Stimulated activated CD8-positive, alpha-beta memory T cell treated with anti-CD3 and anti-CD28 coated beads, Interleukin-7, amount 100 ng/mL, for 1 hour (primary cell): Measurements from ENCODE around the gene AK5.

Source experiments
- DNase-seq, 2 donors: peaks; one replicate each; pipeline ENCODE4 v3.0.0-alpha.2; 2020; ENCODE audit warnings: low read depth in 2 of 2

AK5 gene, protein sequence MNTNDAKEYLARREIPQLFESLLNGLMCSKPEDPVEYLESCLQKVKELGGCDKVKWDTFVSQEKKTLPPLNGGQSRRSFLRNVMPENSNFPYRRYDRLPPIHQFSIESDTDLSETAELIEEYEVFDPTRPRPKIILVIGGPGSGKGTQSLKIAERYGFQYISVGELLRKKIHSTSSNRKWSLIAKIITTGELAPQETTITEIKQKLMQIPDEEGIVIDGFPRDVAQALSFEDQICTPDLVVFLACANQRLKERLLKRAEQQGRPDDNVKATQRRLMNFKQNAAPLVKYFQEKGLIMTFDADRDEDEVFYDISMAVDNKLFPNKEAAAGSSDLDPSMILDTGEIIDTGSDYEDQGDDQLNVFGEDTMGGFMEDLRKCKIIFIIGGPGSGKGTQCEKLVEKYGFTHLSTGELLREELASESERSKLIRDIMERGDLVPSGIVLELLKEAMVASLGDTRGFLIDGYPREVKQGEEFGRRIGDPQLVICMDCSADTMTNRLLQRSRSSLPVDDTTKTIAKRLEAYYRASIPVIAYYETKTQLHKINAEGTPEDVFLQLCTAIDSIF

GRCh38 chr1:77281491-77282186, at the start of gene AK5:
Gene AK5, plus strand, starts transcription at chr1:77282019. Its CDS starts 295 bp downstream, at chr1:77282314.
- DNase-seq = peak in 1 of 2 donors; percentile 10

DNA sequence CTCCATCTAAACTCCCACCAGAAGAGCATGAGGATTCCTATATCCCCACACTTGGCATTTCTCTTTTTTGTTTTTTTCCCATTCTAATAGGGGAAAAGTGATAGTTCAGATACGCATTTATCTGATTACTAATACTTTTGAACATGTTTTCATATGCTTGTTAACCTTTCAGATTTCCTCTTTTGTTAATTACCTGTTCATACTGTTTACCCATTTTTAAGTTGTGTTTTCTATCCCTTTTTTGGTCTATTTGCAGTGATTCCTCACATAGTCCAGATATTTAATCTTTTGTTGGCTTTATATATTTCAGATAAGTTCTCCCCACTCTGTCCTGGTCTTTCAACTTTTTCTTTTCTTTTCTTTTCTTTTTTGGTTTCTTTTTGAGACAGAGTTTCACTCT, 49.0 kb upstream of the AK5 start:
- DNase-seq = no peak

DNA sequence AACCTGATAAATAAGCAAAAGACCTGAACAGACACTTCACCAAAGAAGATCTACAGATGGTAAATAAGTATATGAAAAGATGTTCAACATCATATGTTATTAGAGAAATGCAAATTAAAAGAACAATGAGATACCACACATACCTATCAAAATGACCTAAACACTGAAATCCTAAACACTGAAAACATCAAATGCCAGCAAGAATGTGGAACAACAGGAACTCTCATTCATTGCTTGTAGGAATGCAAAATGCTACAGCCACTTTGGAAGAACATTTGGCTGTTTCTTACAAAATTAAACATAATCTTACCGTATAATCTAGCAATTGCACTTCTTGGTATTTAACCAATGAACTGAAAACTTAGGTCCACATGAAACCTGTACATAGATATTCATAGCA, 47.7 kb upstream of the AK5 start:
- DNase-seq = no peak

DNA sequence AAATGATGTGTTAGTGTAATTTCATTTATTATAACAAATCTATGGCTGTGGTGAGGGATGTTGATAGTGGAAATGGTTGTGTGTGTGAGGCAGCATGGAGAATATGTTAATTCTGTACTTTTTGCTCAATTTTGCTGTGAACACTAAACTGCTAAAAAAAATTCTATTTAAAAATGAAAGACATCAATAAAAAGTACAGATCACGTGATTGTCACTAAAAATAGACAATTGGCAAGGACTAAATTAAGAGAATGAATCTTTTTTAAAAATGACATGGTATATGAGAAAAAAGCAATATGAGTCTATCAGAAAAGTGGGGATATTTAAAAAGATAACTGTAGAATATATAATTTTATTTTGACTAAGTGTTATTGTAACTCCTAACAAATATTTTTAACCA, 46.9 kb upstream of the AK5 start:
- no peak for DNase-seq

DNA sequence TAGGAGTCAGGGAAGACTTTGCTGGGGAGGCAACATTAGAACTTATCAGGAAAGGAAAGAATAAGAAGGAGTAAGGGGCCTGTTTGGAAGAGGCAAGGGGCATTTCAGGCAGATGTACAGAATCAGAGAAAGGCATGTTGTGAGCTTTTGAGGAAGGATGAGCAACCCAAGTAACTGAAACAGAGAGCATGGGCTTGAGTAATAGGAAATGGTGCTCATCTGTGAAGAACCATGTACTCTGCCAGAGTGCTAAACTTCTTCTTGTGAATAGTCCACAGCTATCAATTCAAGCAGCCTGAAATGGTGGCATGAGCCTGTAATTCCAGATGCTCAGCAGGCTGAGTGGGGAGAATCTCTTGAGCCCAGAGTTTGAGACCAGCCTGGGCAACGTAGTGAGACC, 43.4 kb upstream of the AK5 start:
- DNase-seq = no peak

GRCh38 chr1:77239311-77239710, 42.5 kb upstream of the AK5 start:
- no peak for DNase-seq

GRCh38 chr1:77245830-77246229, 36.0 kb upstream of the AK5 start:
- DNase-seq = no peak

- DNase-seq = no peak
These were observed 31.7 kb upstream of the AK5 start for GRCh38 chr1:77250126-77250525.

DNA sequence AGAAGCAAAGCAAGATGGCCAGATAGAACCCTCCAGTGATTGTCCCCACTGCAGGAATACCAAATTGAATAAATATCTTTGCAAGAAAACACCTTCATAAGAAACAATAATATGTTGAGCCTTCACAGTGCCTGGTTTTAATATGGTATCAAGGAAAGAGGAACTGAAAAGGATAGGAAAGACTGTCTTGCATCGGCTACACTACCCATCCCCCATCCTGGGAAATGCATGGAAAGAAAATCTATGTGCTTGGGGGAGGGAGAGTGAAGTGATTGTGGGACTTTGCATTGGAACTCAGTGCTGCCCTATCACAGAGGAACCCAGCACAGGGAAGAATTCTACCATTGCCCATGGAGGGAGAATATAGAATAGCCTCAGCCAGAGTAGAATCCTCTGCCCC, 28.6 kb upstream of the AK5 start:
- DNase-seq = no peak

- no peak for DNase-seq
These were observed 18.1 kb upstream of the AK5 start for GRCh38 chr1:77263708-77264107.

DNA sequence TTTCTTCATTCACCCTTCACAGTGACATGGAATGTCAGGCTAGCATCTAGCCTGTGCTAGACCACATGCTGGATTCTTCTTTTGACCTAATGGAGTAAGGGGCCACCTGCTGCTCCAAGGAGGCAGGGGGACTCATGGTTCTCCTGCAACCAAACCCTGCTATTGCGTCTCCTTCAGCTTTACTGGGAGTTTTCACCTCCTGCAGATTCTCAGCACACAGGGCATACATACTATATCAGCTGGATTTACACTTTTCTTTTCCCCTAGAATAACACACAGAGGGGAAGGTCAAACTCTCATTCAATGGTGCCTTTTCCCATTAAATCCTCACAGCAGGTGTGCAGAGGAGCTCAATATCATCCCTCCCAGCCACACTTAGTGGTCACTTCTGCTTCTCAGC, 16.6 kb upstream of the AK5 start:
- no peak for DNase-seq

GRCh38 chr1:77267035-77267434, 14.8 kb upstream of the AK5 start:
- DNase-seq = no peak

DNA sequence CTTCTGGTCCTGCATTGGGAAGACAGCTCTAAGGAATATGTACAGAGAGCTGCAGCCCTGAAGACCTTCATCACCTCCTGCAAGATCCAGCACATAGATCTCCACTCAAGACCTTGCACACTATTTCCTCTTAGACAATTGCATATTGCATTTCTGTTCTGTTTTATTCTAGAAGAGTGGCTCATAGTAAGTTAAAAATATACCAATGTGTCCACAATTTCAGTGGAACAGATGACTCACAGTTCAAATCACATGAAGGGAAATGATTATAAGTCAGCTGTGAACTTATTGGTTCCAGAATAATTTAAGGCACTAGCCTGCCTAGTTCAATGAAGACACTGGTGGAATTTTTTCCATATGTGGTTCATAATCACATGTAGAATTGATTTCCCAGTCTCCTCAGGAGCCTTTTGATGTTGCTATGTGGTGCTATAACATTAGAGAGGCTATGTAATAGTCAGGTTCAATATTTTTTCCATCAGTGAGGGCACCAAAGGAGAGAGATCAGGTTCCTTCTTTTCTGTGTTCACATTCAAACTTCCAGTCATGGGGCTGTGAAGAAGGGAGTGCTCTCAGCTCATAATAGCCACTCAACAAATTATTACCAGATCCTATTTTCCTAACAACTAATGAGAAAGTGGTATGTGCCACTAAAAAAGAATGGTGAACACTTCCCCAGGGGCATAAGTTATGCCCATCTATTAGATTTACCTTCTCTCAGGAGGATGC, 9.8 kb upstream of the AK5 start:
- DNase-seq = no peak

- no peak for DNase-seq
These were observed 7.9 kb upstream of the AK5 start for GRCh38 chr1:77273891-77274290.

GRCh38 chr1:77275194-77275593, 6.6 kb upstream of the AK5 start:
- no peak for DNase-seq

- DNase-seq = no peak
These were observed 4.9 kb upstream of the AK5 start for GRCh38 chr1:77276941-77277340.

GRCh38 chr1:77279929-77280328, 1.9 kb upstream of the AK5 start:
- no peak for DNase-seq

- DNase-seq = no peak
These were observed 857 bp upstream of the AK5 start for GRCh38 chr1:77280962-77281361.

DNA sequence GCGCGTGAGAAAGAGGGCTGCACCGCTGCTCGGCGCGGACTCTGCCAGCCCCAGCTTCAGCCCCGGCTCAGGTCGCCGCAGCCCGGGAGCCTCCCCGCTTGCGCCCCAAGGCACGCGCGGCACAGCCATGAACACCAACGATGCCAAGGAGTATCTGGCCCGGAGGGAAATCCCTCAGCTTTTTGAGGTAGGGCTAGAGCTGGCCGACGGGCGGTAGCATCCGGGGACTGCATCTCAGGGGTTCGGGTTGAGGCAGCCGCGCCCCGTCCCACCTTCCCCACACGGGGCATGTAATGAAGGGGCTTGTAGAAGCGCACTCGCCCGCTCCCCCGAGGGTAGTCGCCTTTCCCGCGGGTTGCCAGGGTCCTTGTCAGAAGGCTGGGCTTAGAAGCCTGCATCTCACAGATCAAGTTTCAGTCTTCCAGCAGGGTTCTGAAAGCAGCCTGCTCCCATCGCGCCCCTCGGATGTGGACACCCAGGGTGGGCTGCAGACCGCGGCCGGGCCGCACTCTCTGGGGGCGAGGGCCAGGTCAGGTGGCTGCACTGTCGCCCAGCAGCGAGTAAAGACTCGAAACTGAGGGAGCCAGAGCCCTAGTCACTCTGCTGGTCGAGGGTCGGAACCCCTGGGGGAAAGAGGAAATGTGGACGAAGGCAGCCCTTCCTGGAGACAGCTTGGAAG, 507 bp downstream of the AK5 start:
- DNase-seq = no peak

DNA sequence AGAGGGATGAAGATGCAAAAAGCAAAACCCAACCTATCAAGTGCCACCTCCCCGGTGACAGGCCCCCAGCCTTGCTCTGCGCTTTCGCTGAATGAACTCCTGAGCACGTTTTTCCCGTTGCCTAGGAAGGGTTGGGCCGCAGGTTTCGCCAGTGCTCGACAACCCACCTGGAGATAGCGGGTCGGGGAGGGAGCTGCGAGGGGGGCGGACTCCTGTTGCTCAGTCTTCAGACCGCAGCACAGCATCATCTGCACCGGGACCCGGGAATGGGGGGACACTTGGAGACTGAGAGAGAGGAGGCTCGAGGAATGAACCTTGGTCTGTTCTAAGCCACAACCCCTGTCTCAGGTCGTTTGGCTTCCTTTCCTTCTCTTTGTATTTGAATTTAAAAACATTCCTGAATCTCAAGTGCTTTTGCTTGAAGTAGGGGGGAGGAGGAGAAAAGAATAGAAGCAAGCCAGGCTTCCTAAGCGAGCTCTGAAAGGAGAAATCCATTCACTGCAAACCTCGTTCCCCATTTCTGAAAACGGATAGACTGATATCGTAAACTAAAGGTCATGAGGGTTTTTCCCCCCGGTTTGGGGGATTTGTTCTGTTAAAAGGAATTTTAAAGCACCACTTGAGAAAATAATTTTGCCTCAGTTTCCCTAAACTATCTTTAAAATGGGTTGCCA, 1.2 kb downstream of the AK5 start:
- DNase-seq = no peak

DNA sequence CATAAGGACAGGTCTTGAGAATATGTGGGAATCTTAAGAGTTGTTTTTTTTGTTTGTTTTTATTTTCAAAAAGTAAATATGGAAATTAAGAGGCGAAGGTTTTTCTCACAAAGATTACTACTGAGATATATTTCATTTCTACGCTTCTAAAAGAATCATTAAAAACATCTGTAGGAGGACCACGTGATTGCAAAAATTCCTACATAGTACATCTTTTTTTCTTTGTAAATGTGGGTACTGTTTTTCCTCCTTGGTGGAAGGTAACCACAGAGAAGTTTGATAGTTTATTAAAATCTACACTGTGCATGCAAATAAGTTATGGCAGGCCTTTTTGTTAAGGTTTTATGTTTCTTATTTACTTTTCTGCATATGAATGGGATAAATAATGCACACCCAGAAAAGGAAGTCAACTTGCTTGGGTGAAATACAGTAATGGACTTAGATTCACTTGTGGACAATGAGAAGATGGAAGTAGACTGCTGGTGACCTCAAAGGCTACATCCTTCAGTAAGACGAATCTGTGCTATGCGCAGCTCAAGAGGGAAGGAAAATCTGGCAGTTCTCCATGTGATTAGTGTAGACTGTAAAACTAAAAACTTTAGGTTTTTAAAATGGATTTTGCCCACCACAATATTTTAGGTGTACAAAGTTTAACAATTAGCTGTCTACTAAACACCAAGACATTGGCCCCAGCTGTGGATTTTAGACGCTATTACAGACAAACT, 2.0 kb downstream of the AK5 start:
- no peak for DNase-seq
